WTC11 (cell line): Measurements from ENCODE around the gene CASQ2. TPM values are rescaled to one million over a fixed set of nuclear protein-coding genes. Genes with fewer than 3 reads are reported as not detected.

Source experiments
- ATAC-seq: fragments of 200-7000 bp; cut with Tn5 transposase; 2 replicates; pipeline ENCODE4 v1.10.0; 2021; ENCODE audit warnings: mild to moderate bottlenecking, moderate library complexity
- CTCF ChIA-PET: fragments of 300-600 bp; sonication (Branson Sonifier 250); formaldehyde crosslinking; loops from one replicate; lab custom pipeline; 2021; ENCODE audit warnings: antibody characterized with exemption; lab: Charles Lee
- POLR2A ChIA-PET: fragments of 350-600 bp; sonication (Branson Sonifier 250); formaldehyde crosslinking; loops from one replicate; lab custom pipeline; 2021; ENCODE audit warnings: antibody characterized with exemption; lab: Charles Lee
- DNase-seq: peaks from one replicate; pipeline ENCODE4 v3.0.0; 2021; ENCODE audit warnings: low spot score
- H3K27ac Mint-ChIP-seq: 2 replicates; pipeline ENCODE4 v1.8.0; 2021; ENCODE audit warnings: mixed read lengths
- H3K27me3 Mint-ChIP-seq: 2 replicates; pipeline ENCODE4 v1.8.0; 2021; ENCODE audit warnings: low read depth, mild to moderate bottlenecking, moderate library complexity, mixed read lengths
- H3K36me3 Mint-ChIP-seq: 2 replicates; pipeline ENCODE4 v1.8.0; 2021; ENCODE audit warnings: mixed read lengths
- H3K4me1 Mint-ChIP-seq: 2 replicates; pipeline ENCODE4 v1.8.0; 2022; ENCODE audit warnings: mixed read lengths
- H3K4me3 Mint-ChIP-seq: 2 replicates; pipeline ENCODE4 v1.8.0; 2021; ENCODE audit warnings: mild to moderate bottlenecking, moderate library complexity, mixed read lengths
- H3K9me3 Mint-ChIP-seq: 2 replicates; pipeline ENCODE4 v1.8.0; 2021; ENCODE audit warnings: mixed read lengths
- AR ChIP-seq: fragments of 250-450 bp; sonication (Bioruptor Pico); IDR thresholded peaks from 2 replicates; pipeline ENCODE4 v1.9.0; 2021; ENCODE audit warnings: mild to moderate bottlenecking
- CBFB ChIP-seq: sonication (generic); formaldehyde crosslinking; IDR thresholded peaks from 2 replicates; pipeline ENCODE4 v1.8.1; 2022; ENCODE audit warnings: mild to moderate bottlenecking, low read depth, missing genetic modification reagents
- CREB1 ChIP-seq: sonication (generic); formaldehyde crosslinking; IDR thresholded peaks from 2 replicates; pipeline ENCODE4 v1.8.0; 2023; ENCODE audit warnings: mild to moderate bottlenecking, missing genetic modification reagents
- E2F1 ChIP-seq: sonication (generic); formaldehyde crosslinking; IDR thresholded peaks from 2 replicates; pipeline ENCODE4 v1.8.0; 2022; ENCODE audit warnings: mild to moderate bottlenecking, missing genetic modification reagents
- ERG ChIP-seq: fragments of 250-450 bp; sonication (Bioruptor Pico); IDR thresholded peaks from 2 replicates; pipeline ENCODE4 v1.8.0; 2021; ENCODE audit warnings: mild to moderate bottlenecking
- ETV6 ChIP-seq: sonication (generic); formaldehyde crosslinking; IDR thresholded peaks from 2 replicates; pipeline ENCODE4 v1.8.1; 2022; ENCODE audit warnings: mild to moderate bottlenecking, missing genetic modification reagents
- FOXK1 ChIP-seq: sonication (generic); formaldehyde crosslinking; IDR thresholded peaks from 2 replicates; pipeline ENCODE4 v1.8.0; 2022; ENCODE audit warnings: mild to moderate bottlenecking, moderate library complexity, missing genetic modification reagents
- KAT7 ChIP-seq: sonication (generic); formaldehyde crosslinking; IDR thresholded peaks from 2 replicates; pipeline ENCODE4 v1.8.1; 2023; ENCODE audit warnings: missing genetic modification reagents, mild to moderate bottlenecking, borderline replicate concordance
- MLX ChIP-seq: sonication (generic); formaldehyde crosslinking; IDR thresholded peaks from 2 replicates; pipeline ENCODE4 v1.8.1; 2023; ENCODE audit warnings: mild to moderate bottlenecking, missing genetic modification reagents, moderate library complexity
- MYBL2 ChIP-seq: sonication (generic); formaldehyde crosslinking; IDR thresholded peaks from 2 replicates; pipeline ENCODE4 v1.8.1; 2023; ENCODE audit warnings: mild to moderate bottlenecking, moderate library complexity, missing genetic modification reagents
- NR2C2 ChIP-seq: sonication (generic); formaldehyde crosslinking; IDR thresholded peaks from 2 replicates; pipeline ENCODE4 v1.8.0; 2022; ENCODE audit warnings: mild to moderate bottlenecking, missing genetic modification reagents
- NR3C1 ChIP-seq: sonication (generic); formaldehyde crosslinking; conservative IDR thresholded peaks from 2 replicates; pipeline ENCODE4 v1.8.1; 2023; ENCODE audit warnings: low read depth, mild to moderate bottlenecking, missing genetic modification reagents
- TEAD4 ChIP-seq: sonication (generic); formaldehyde crosslinking; IDR thresholded peaks from 2 replicates; pipeline ENCODE4 v1.8.0; 2022; ENCODE audit warnings: mild to moderate bottlenecking, missing genetic modification reagents
- TP53 ChIP-seq: sonication (generic); formaldehyde crosslinking; IDR thresholded peaks from 2 replicates; pipeline ENCODE4 v1.8.1; 2023; ENCODE audit warnings: mild to moderate bottlenecking, missing genetic modification reagents
- ZBTB21 ChIP-seq: sonication (generic); formaldehyde crosslinking; IDR thresholded peaks from 2 replicates; pipeline ENCODE4 v1.8.1; 2023; ENCODE audit warnings: mild to moderate bottlenecking, missing genetic modification reagents, borderline replicate concordance
- ZNF121 ChIP-seq: sonication (generic); formaldehyde crosslinking; IDR thresholded peaks from 2 replicates; pipeline ENCODE4 v1.8.0; 2023; ENCODE audit warnings: missing genetic modification reagents
- ZNF138 ChIP-seq: sonication (generic); formaldehyde crosslinking; conservative IDR thresholded peaks from 2 replicates; pipeline ENCODE4 v1.8.1; 2022; ENCODE audit warnings: mild to moderate bottlenecking, moderate library complexity, missing genetic modification reagents
- ZNF396 ChIP-seq: fragments of 250-450 bp; sonication (Bioruptor Pico); IDR thresholded peaks from 2 replicates; pipeline ENCODE4 v1.8.0; 2021; ENCODE audit warnings: mild to moderate bottlenecking, moderate library complexity, borderline replicate concordance
- ZNF671 ChIP-seq: fragments of 250-450 bp; sonication (Bioruptor Pico); IDR thresholded peaks from 2 replicates; pipeline ENCODE4 v1.8.0; 2021; ENCODE audit warnings: mild to moderate bottlenecking
- total RNA-seq: library from RNA; stranded (reverse); gene quantifications from 3 replicates; pipeline ENCODE4 v1.2.3, GENCODE V29; 2021
- TF ChIP-seq, protein P1 (sequence below): sonication (generic); formaldehyde crosslinking; IDR thresholded peaks from 2 replicates; pipeline ENCODE4 v1.8.1; 2022; ENCODE audit warnings: mild to moderate bottlenecking, moderate library complexity, missing genetic modification reagents
- TF ChIP-seq, protein P2 (sequence below): sonication (generic); formaldehyde crosslinking; IDR thresholded peaks from 2 replicates; pipeline ENCODE4 v1.8.1; 2023; ENCODE audit warnings: mild to moderate bottlenecking, missing genetic modification reagents, moderate library complexity
- TF ChIP-seq, protein P3 (sequence below): fragments of 200-600 bp; IDR thresholded peaks from 2 replicates; pipeline ENCODE4 v1.8.0; 2022; ENCODE audit warnings: antibody characterized with exemption

Gene CASQ2
- total RNA-seq, 1 experiment from 2014 or later: not detected

- no peaks in the 10 kb centered on the region for H3K36me3 Mint-ChIP-seq
- POLR2A ChIA-PET: interaction anchor here (1.2 kb wide), 1 partner anchor 46 kb away, joined by 3 read pairs; no protein-coding TSS in a partner anchor
- peak; percentile 31 for ATAC-seq
- no peaks in the 10 kb centered on the region for H3K9me3 Mint-ChIP-seq
- TF ChIP-seq FOXK1 (CRISPR knock-in tag) (no peak), MYBL2 (CRISPR knock-in tag) (no peak), ZNF671 (CRISPR knock-in tag) (no peak), E2F1 (CRISPR knock-in tag) (no peak), TEAD4 (CRISPR knock-in tag) (no peak), NR2C2 (CRISPR knock-in tag) (no peak), MLX (no peak), ZBTB21 (no peak), KAT7 (CRISPR knock-in tag) (no peak), ZNF396 (CRISPR knock-in tag) (no peak), AR (CRISPR knock-in tag) (no peak), ZNF121 (CRISPR knock-in tag) (no peak), ZNF138 (CRISPR knock-in tag) (no peak), NR3C1 (CRISPR knock-in tag) (no peak), CBFB (CRISPR knock-in tag) (no peak), TP53 (CRISPR knock-in tag) (no peak)
- TF ChIP-seq, protein P1, sequence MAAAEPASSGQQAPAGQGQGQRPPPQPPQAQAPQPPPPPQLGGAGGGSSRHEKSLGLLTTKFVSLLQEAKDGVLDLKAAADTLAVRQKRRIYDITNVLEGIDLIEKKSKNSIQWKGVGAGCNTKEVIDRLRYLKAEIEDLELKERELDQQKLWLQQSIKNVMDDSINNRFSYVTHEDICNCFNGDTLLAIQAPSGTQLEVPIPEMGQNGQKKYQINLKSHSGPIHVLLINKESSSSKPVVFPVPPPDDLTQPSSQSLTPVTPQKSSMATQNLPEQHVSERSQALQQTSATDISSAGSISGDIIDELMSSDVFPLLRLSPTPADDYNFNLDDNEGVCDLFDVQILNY (CRISPR knock-in tag): no peak
- TF ChIP-seq, protein P2, sequence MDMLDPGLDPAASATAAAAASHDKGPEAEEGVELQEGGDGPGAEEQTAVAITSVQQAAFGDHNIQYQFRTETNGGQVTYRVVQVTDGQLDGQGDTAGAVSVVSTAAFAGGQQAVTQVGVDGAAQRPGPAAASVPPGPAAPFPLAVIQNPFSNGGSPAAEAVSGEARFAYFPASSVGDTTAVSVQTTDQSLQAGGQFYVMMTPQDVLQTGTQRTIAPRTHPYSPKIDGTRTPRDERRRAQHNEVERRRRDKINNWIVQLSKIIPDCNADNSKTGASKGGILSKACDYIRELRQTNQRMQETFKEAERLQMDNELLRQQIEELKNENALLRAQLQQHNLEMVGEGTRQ (CRISPR knock-in tag): no peak
- no peak for DNase-seq
- peaks cover 3% of the 10 kb centered on the region; the same call in 1 of the 2 replicates for H3K27me3 Mint-ChIP-seq
- H3K4me1 Mint-ChIP-seq: peaks cover 23% of the 10 kb centered on the region
- CTCF ChIA-PET: interaction anchor here (0.6 to 7.4 kb wide), 18 partner anchors 10 to 302 kb away, joined by 3 to 88 read pairs (median 3); no protein-coding TSS in a partner anchor
- H3K27ac Mint-ChIP-seq: no peak overlapping the region
- H3K4me3 Mint-ChIP-seq: no peak overlapping the region
Measured at GRCh38 chr1:115718011-115718754, 50.3 kb downstream of the CASQ2 start.

- TF ChIP-seq CREB1 (CRISPR knock-in tag): no peak
- TF ChIP-seq, protein P3, sequence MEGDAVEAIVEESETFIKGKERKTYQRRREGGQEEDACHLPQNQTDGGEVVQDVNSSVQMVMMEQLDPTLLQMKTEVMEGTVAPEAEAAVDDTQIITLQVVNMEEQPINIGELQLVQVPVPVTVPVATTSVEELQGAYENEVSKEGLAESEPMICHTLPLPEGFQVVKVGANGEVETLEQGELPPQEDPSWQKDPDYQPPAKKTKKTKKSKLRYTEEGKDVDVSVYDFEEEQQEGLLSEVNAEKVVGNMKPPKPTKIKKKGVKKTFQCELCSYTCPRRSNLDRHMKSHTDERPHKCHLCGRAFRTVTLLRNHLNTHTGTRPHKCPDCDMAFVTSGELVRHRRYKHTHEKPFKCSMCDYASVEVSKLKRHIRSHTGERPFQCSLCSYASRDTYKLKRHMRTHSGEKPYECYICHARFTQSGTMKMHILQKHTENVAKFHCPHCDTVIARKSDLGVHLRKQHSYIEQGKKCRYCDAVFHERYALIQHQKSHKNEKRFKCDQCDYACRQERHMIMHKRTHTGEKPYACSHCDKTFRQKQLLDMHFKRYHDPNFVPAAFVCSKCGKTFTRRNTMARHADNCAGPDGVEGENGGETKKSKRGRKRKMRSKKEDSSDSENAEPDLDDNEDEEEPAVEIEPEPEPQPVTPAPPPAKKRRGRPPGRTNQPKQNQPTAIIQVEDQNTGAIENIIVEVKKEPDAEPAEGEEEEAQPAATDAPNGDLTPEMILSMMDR: peak; percentile 66
- no peak for TF ChIP-seq ERG (CRISPR knock-in tag)
- no peak for TF ChIP-seq ETV6 (CRISPR knock-in tag)
- Mint-ChIP-seq H3K27ac (no peak overlapping the region), H3K27me3 (peaks cover 3% of the 10 kb centered on the region; the same call in 1 of the 2 replicates)
Measured at GRCh38 chr1:115717541-115717940, 51.0 kb downstream of the CASQ2 start.

More at GRCh38 chr1:115717541-115717940, 51.0 kb downstream of the CASQ2 start:
- ATAC-seq (peak; percentile 53), DNase-seq (peak; percentile 77)
- ChIA-PET POLR2A (interaction anchor here (1.2 kb wide), 1 partner anchor 47 kb away, joined by 3 read pairs; no protein-coding TSS in a partner anchor), CTCF (interaction anchor here (0.6 to 7.4 kb wide), 19 partner anchors 10 to 303 kb away, joined by 3 to 88 read pairs (median 3); no protein-coding TSS in a partner anchor)
- Mint-ChIP-seq H3K4me3 (no peak overlapping the region), H3K4me1 (peaks cover 23% of the 10 kb centered on the region), H3K36me3 (no peaks in the 10 kb centered on the region), H3K9me3 (no peaks in the 10 kb centered on the region)
